Endothelial cell of umbilical vein (primary cell): Measurements from ENCODE around the gene AGXT. TPM values are rescaled to one million over a fixed set of nuclear protein-coding genes. Genes with fewer than 3 reads are reported as not detected.

Source experiments
- BruUV-seq: library from RNA; stranded (reverse); fragments of 400-500 nt; replicated peaks from 2 replicates; lab custom pipeline; 2021; lab: Mats Ljungman, UMichigan
- CTCF ChIA-PET: fragments of 300-600, 350-600 bp; sonication (Branson Sonifier 250); formaldehyde crosslinking; loops from one replicate; lab custom pipeline; 2021; ENCODE audit warnings: antibody characterized with exemption, inconsistent platforms; lab: Charles Lee
- POLR2A ChIA-PET: fragments of 300-600, 350-600 bp; sonication (Branson Sonifier 250); formaldehyde crosslinking; loops from one replicate; lab custom pipeline; 2021; ENCODE audit warnings: antibody characterized with exemption, inconsistent platforms; lab: Charles Lee
- DNase-seq: peaks from one replicate; pipeline ENCODE4 v3.0.0-alpha.2; 2011; ENCODE audit warnings: low read depth, low spot score
- FAIRE-seq: peaks from 2 replicates; lab custom pipeline; 2011; peaks lifted over from hg19 to GRCh38; lab: Jason Lieb, UNC
- H2AFZ ChIP-seq: 2 replicates; pipeline ENCODE4 v1.6.0; 2012; ENCODE audit warnings: low read depth, low read length, control low read depth, inconsistent platforms
- H3K27ac ChIP-seq: 2 replicates; pipeline ENCODE4 v1.5.1; 2011; ENCODE audit warnings: low read depth, mild to moderate bottlenecking, control low read depth, low read length, moderate library complexity; ENCODE audit not compliant: insufficient read depth
- H3K27me3 ChIP-seq, 2 experiments: 2 replicates each; pipeline versions ENCODE4 v1.6.0 to v1.6.1; 2011; ENCODE audit warnings: low read length in 2 of 2, mixed read lengths in 1 of 2; ENCODE audit not compliant: control insufficient read depth in 2 of 2, insufficient read depth in 2 of 2
- H3K36me3 ChIP-seq, 2 experiments: 2 replicates in 1 of 2; 3 replicates in 1 of 2; pipeline ENCODE4 v1.5.1; 2011; ENCODE audit warnings: low read length in 2 of 2, mild to moderate bottlenecking in 1 of 2, moderate library complexity in 1 of 2; ENCODE audit not compliant: control insufficient read depth in 2 of 2, insufficient read depth in 2 of 2; ENCODE audit errors: extremely low read depth in 1 of 2
- H3K4me1 ChIP-seq: 3 replicates; pipeline ENCODE4 v1.5.1; 2011; ENCODE audit warnings: mild to moderate bottlenecking, low read length; ENCODE audit not compliant: control insufficient read depth, insufficient read depth; ENCODE audit errors: extremely low read depth
- H3K4me2 ChIP-seq: 2 replicates; pipeline ENCODE4 v1.6.1; 2011; ENCODE audit warnings: low read length, control low read depth, mixed read lengths; ENCODE audit not compliant: insufficient read depth
- H3K4me3 ChIP-seq, 3 experiments: fragments of 200-600 bp in 1 of 3; sonication (generic), shearing (Covaris generic) in 1 of 3; replicated peaks in 1 of 3; 2 replicates each; pipeline ENCODE4 v1.5.1; 2011 to 2016; ENCODE audit warnings: control low read depth in 3 of 3, low read length in 3 of 3, mild to moderate bottlenecking in 2 of 3, inconsistent platforms in 1 of 3, low read depth in 1 of 3, moderate library complexity in 1 of 3; ENCODE audit not compliant: insufficient read depth in 1 of 3
- H3K79me2 ChIP-seq: 2 replicates; pipeline ENCODE4 v1.6.0; 2012; ENCODE audit warnings: low read length, inconsistent platforms; ENCODE audit not compliant: control insufficient read depth, insufficient read depth
- H3K9ac ChIP-seq: replicated peaks from 2 replicates; pipeline ENCODE3; 2011; ENCODE audit warnings: low read length, control low read depth; ENCODE audit not compliant: insufficient read depth; ENCODE audit errors: extremely low read depth
- H3K9me1 ChIP-seq: replicated peaks from 3 replicates; pipeline ENCODE4 v1.6.0; 2011; ENCODE audit warnings: mild to moderate bottlenecking, low read length; ENCODE audit not compliant: control insufficient read depth, insufficient read depth; ENCODE audit errors: extremely low read depth
- H3K9me3 ChIP-seq: replicated peaks from 2 replicates; pipeline ENCODE4 v1.5.1; 2012; ENCODE audit warnings: low read length, inconsistent platforms; ENCODE audit not compliant: control insufficient read depth, insufficient read depth
- H4K20me1 ChIP-seq: replicated peaks from 2 replicates; pipeline ENCODE3; 2011; ENCODE audit warnings: mild to moderate bottlenecking, low read length; ENCODE audit not compliant: control insufficient read depth, insufficient read depth; ENCODE audit errors: extremely low read depth
- CTCF ChIP-seq, 2 donors: IDR thresholded peaks; 1 replicate in 1 of 2; 2 replicates in 1 of 2; pipeline ENCODE4 v1.5.1; 2011; ENCODE audit warnings: low read length in 2 of 2, mild to moderate bottlenecking in 2 of 2, moderate library complexity in 2 of 2, control low read depth in 1 of 2, inconsistent platforms in 1 of 2, low read depth in 1 of 2; ENCODE audit not compliant: insufficient read depth in 1 of 2; ENCODE audit errors: extremely low read depth in 1 of 2
- EZH2 ChIP-seq: IDR thresholded peaks from 2 replicates; pipeline ENCODE4 v1.6.1; 2012; ENCODE audit warnings: borderline replicate concordance, low read depth, mild to moderate bottlenecking, moderate library complexity, low read length, inconsistent platforms; ENCODE audit not compliant: severe bottlenecking
- FOS ChIP-seq: IDR thresholded peaks from 2 replicates; pipeline ENCODE4 v1.6.1; 2011; ENCODE audit warnings: mild to moderate bottlenecking, low read length, moderate library complexity, borderline replicate concordance; ENCODE audit not compliant: insufficient read depth
- GATA2 ChIP-seq: IDR thresholded peaks from 2 replicates; pipeline ENCODE4 v1.7.0; 2011; ENCODE audit warnings: low read depth, mild to moderate bottlenecking, moderate library complexity, mixed read lengths, low read length; ENCODE audit not compliant: insufficient read length, insufficient read depth
- JUN ChIP-seq: IDR thresholded peaks from 2 replicates; pipeline ENCODE4 v1.6.1; 2011; ENCODE audit warnings: borderline replicate concordance, low read depth; ENCODE audit not compliant: insufficient read length, insufficient read depth
- MAX ChIP-seq: IDR thresholded peaks from 2 replicates; pipeline ENCODE4 v1.6.1; 2011; ENCODE audit not compliant: insufficient read depth, insufficient read length
- MYC ChIP-seq: IDR thresholded peaks from one replicate; pipeline ENCODE4 v1.6.1; 2011; ENCODE audit warnings: mild to moderate bottlenecking, low read depth, low read length
- POLR2A ChIP-seq: IDR thresholded peaks from 2 replicates; pipeline ENCODE4 v1.6.1; 2012; ENCODE audit warnings: low read depth, mild to moderate bottlenecking, control low read depth, low read length
- POLR2AphosphoS5 ChIP-seq: IDR thresholded peaks from 2 replicates; pipeline ENCODE4 v1.6.1; 2012; ENCODE audit warnings: low read depth, mild to moderate bottlenecking, control low read depth, low read length, moderate library complexity; ENCODE audit not compliant: insufficient read depth
- dilution Hi-C: fragments of 300-500 bp; cut with MboI; formaldehyde crosslinking; loops from one replicate; pipeline ENCODE4 v1.15.0; 2019; ENCODE audit warnings: low sequenced_read_pairs; ENCODE audit not compliant: extremely low pct_ligation_motif_present
- intact Hi-C: fragments of 100-400 bp; cut with micrococcal nuclease; formaldehyde crosslinking; loops from one replicate; pipeline ENCODE4 v1.10.0; 2022
- polyA plus RNA-seq, 4 experiments: library from polyadenylated mRNA; depleted of rRNA in 3 of 4; stranded (reverse) in 3 of 4; unstranded in 1 of 4; fragments of >200 nt; gene quantifications; 2 replicates each; pipeline versions ENCODE4 v1.2.1 to v1.2.3, GENCODE V29; 2011 to 2012; ENCODE audit warnings: missing spikeins in 1 of 4
- total RNA-seq: library from RNA; stranded (reverse); gene quantifications from 2 replicates; pipeline ENCODE4 v1.2.3, GENCODE V29; 2021

The AGXT gene
- total and polyA plus RNA-seq, 2 donors (not counting 3 experiments of a cell fraction or from before 2014, with no cell fraction given), result not detected

- Histone ChIP-seq H2AFZ (no peak overlapping the region), H3K9me3 (no peaks in the 10 kb centered on the region), H3K27me3 (no peaks in the 10 kb centered on the region), H3K27ac (no peak overlapping the region), H3K9ac (no peak overlapping the region), H4K20me1 (no peaks in the 10 kb centered on the region), H3K4me2 (no peak overlapping the region), H3K9me1 (no peaks in the 10 kb centered on the region), H3K4me1 (peaks cover 1% of the 10 kb centered on the region), H3K36me3 (no peaks in the 10 kb centered on the region), H3K79me2 (no peaks in the 10 kb centered on the region), H3K4me3 (no peak overlapping the region)
- intact Hi-C loops (no loop called here), dilution Hi-C loops (no loop called here)
- BruUV-seq, result no TSS peak
- ChIA-PET CTCF (no interaction called here), POLR2A (no interaction called here)
- DNase-seq (no peak), FAIRE-seq (no peak)
- TF ChIP-seq POLR2AphosphoS5, result no peak
- no peak for TF ChIP-seq POLR2A
- TF ChIP-seq EZH2, result no peak
These were observed 31.7 kb upstream of the AGXT start for GRCh38 chr2:240836781-240837467.

- no peak overlapping the region for H3K4me2 ChIP-seq
- no peaks in the 10 kb centered on the region for H3K27me3 ChIP-seq
- no peak overlapping the region for H3K27ac ChIP-seq
- BruUV-seq, result no TSS peak
- H3K4me1 ChIP-seq, result no peaks in the 10 kb centered on the region
- no peaks in the 10 kb centered on the region for H3K9me1 ChIP-seq
- intact Hi-C loops, result no loop called here
- H4K20me1 ChIP-seq, result no peaks in the 10 kb centered on the region
- H3K9me3 ChIP-seq, result no peaks in the 10 kb centered on the region
- H3K36me3 ChIP-seq, result no peaks in the 10 kb centered on the region
- FAIRE-seq, result no peak
- TF ChIP-seq EZH2 (no peak), POLR2A (no peak), GATA2 (no peak), MAX (no peak), POLR2AphosphoS5 (no peak), MYC (no peak), JUN (no peak), CTCF (IDR thresholded peaks at IDR 0.05; ENCODE audit: extremely low read depth in 1 of 2, insufficient read depth in 1 of 2, low read depth in 1 of 2, low read length in 2 of 2) (no peak), FOS (no peak)
- H3K79me2 ChIP-seq, result no peaks in the 10 kb centered on the region
- ChIA-PET CTCF (no interaction called here), POLR2A (no interaction called here)
- no peak overlapping the region for H2AFZ ChIP-seq
- H3K9ac ChIP-seq, result no peak overlapping the region
- DNase-seq, result no peak
- no peak overlapping the region for H3K4me3 ChIP-seq
- dilution Hi-C loops, result no loop called here
These were observed 31.0 kb upstream of the AGXT start for GRCh38 chr2:240837621-240838020.
